ENCODE measurements around the gene HCST.
A peak's percentile ranks its signal among the peaks of the same experiment; 100 is the strongest.

The HCST gene

GRCh38 chr19:35936738-35937268, 34.5 kb downstream of the HCST start:
- Histone ChIP-seq H3K4me1 (ENCODE audit: control insufficient read depth, insufficient read depth, low read length) (peaks cover 4% of the 10 kb centered on the region), H3K27me3 (ENCODE audit: control insufficient read depth, insufficient read depth, low read length, poor library complexity, severe bottlenecking) (no peaks in the 10 kb centered on the region), H3K36me3 (ENCODE audit: control insufficient read depth, insufficient read depth, low read length) (peaks cover 9% of the 10 kb centered on the region), H3K4me3 (ENCODE audit: insufficient read depth, low read depth, low read length) (peak overlapping the region; percentile 59), H3K9me3 (ENCODE audit: control insufficient read depth, low read length) (no peaks in the 10 kb centered on the region), H3K27ac (ENCODE audit: insufficient read depth, low read depth, low read length, poor library complexity, severe bottlenecking) (no peak overlapping the region)
- 30 to 34% methylated on average over 11 of the region's 11 CpGs for WGBS, 2 experiments

- Histone ChIP-seq H3K4me3 (ENCODE audit: insufficient read depth, low read depth, low read length) (peak overlapping the region; percentile 59), H3K27ac (ENCODE audit: insufficient read depth, low read depth, low read length, poor library complexity, severe bottlenecking) (no peak overlapping the region), H3K27me3 (ENCODE audit: control insufficient read depth, insufficient read depth, low read length, poor library complexity, severe bottlenecking) (no peaks in the 10 kb centered on the region), H3K9me3 (ENCODE audit: control insufficient read depth, low read length) (no peaks in the 10 kb centered on the region), H3K4me1 (ENCODE audit: control insufficient read depth, insufficient read depth, low read length) (peaks cover 4% of the 10 kb centered on the region), H3K36me3 (ENCODE audit: control insufficient read depth, insufficient read depth, low read length) (peaks cover 9% of the 10 kb centered on the region)
- 75 to 81% methylated on average over 14 of the region's 14 CpGs for WGBS, 2 experiments
These were observed 35.3 kb downstream of the HCST start for GRCh38 chr19:35937345-35938281.

- Histone ChIP-seq H3K27me3 (ENCODE audit: control insufficient read depth, insufficient read depth, low read length, poor library complexity, severe bottlenecking) (no peaks in the 10 kb centered on the region), H3K36me3 (ENCODE audit: control insufficient read depth, insufficient read depth, low read length) (peaks cover 9% of the 10 kb centered on the region), H3K4me1 (ENCODE audit: control insufficient read depth, insufficient read depth, low read length) (peaks cover 4% of the 10 kb centered on the region), H3K9me3 (ENCODE audit: control insufficient read depth, low read length) (no peaks in the 10 kb centered on the region), H3K27ac (ENCODE audit: insufficient read depth, low read depth, low read length, poor library complexity, severe bottlenecking) (no peak overlapping the region), H3K4me3 (ENCODE audit: insufficient read depth, low read depth, low read length) (peak overlapping the region; percentile 59)
- WGBS, 2 experiments: 88 to 90% methylated on average over 13 of the region's 13 CpGs
These were observed 36.2 kb downstream of the HCST start for GRCh38 chr19:35938282-35939224.

DNA sequence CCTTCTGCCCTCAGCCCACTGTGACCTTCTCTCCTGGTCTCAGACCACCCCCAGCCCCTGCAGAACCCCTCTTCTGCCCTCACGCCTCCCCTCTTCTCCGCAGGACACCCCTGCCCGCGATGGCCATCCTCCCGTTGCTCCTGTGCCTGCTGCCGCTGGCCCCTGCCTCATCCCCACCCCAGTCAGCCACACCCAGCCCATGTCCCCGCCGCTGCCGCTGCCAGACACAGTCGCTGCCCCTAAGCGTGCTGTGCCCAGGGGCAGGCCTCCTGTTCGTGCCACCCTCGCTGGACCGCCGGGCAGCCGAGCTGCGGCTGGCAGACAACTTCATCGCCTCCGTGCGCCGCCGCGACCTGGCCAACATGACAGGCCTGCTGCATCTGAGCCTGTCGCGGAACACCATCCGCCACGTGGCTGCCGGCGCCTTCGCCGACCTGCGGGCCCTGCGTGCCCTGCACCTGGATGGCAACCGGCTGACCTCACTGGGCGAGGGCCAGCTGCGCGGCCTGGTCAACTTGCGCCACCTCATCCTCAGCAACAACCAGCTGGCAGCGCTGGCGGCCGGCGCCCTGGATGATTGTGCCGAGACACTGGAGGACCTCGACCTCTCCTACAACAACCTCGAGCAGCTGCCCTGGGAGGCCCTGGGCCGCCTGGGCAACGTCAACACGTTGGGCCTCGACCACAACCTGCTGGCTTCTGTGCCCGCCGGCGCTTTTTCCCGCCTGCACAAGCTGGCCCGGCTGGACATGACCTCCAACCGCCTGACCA, 37.2 kb downstream of the HCST start:
- H3K4me1 ChIP-seq (ENCODE audit: control insufficient read depth, insufficient read depth, low read length): peaks cover 4% of the 10 kb centered on the region
- H3K27ac ChIP-seq (ENCODE audit: insufficient read depth, low read depth, low read length, poor library complexity, severe bottlenecking): no peak overlapping the region
- H3K4me3 ChIP-seq (ENCODE audit: insufficient read depth, low read depth, low read length): no peak overlapping the region
- WGBS, 2 experiments: 93 to 95% methylated on average over 55 of the region's 55 CpGs
- H3K36me3 ChIP-seq (ENCODE audit: control insufficient read depth, insufficient read depth, low read length): peaks cover 9% of the 10 kb centered on the region
- H3K9me3 ChIP-seq (ENCODE audit: control insufficient read depth, low read length): no peaks in the 10 kb centered on the region
- H3K27me3 ChIP-seq (ENCODE audit: control insufficient read depth, insufficient read depth, low read length, poor library complexity, severe bottlenecking): no peaks in the 10 kb centered on the region

- peaks cover 9% of the 10 kb centered on the region for H3K36me3 ChIP-seq (ENCODE audit: control insufficient read depth, insufficient read depth, low read length)
These were observed 37.9 kb downstream of the HCST start for GRCh38 chr19:35940078-35940775.

GRCh38 chr19:35940839-35941238, 38.5 kb downstream of the HCST start:
- peaks cover 9% of the 10 kb centered on the region for H3K36me3 ChIP-seq (ENCODE audit: control insufficient read depth, insufficient read depth, low read length)
- no peak overlapping the region for H3K27ac ChIP-seq (ENCODE audit: insufficient read depth, low read depth, low read length, poor library complexity, severe bottlenecking)
- no peak overlapping the region for H3K4me3 ChIP-seq (ENCODE audit: insufficient read depth, low read depth, low read length)
- WGBS, 2 experiments: 93 to 96% methylated on average over 4 of the region's 4 CpGs
- peaks cover 4% of the 10 kb centered on the region for H3K4me1 ChIP-seq (ENCODE audit: control insufficient read depth, insufficient read depth, low read length)
- no peaks in the 10 kb centered on the region for H3K27me3 ChIP-seq (ENCODE audit: control insufficient read depth, insufficient read depth, low read length, poor library complexity, severe bottlenecking)
- no peaks in the 10 kb centered on the region for H3K9me3 ChIP-seq (ENCODE audit: control insufficient read depth, low read length)

More at GRCh38 chr19:35940078-35940775, 37.9 kb downstream of the HCST start:
- Histone ChIP-seq H3K4me3 (ENCODE audit: insufficient read depth, low read depth, low read length) (no peak overlapping the region), H3K27ac (ENCODE audit: insufficient read depth, low read depth, low read length, poor library complexity, severe bottlenecking) (no peak overlapping the region), H3K27me3 (ENCODE audit: control insufficient read depth, insufficient read depth, low read length, poor library complexity, severe bottlenecking) (no peaks in the 10 kb centered on the region), H3K4me1 (ENCODE audit: control insufficient read depth, insufficient read depth, low read length) (peaks cover 4% of the 10 kb centered on the region), H3K9me3 (ENCODE audit: control insufficient read depth, low read length) (no peaks in the 10 kb centered on the region)
- 95 to 96% methylated on average over 51 of the region's 51 CpGs for WGBS, 2 experiments

- 94 to 95% methylated on average over 3 of the region's 3 CpGs for WGBS, 2 experiments
- H3K27ac ChIP-seq (ENCODE audit: insufficient read depth, low read depth, low read length, poor library complexity, severe bottlenecking): no peak overlapping the region
- H3K9me3 ChIP-seq (ENCODE audit: control insufficient read depth, low read length): no peaks in the 10 kb centered on the region
- H3K36me3 ChIP-seq (ENCODE audit: control insufficient read depth, insufficient read depth, low read length): peaks cover 9% of the 10 kb centered on the region
- H3K27me3 ChIP-seq (ENCODE audit: control insufficient read depth, insufficient read depth, low read length, poor library complexity, severe bottlenecking): no peaks in the 10 kb centered on the region
- H3K4me1 ChIP-seq (ENCODE audit: control insufficient read depth, insufficient read depth, low read length): peaks cover 4% of the 10 kb centered on the region
- no peak overlapping the region for H3K4me3 ChIP-seq (ENCODE audit: insufficient read depth, low read depth, low read length)
These were observed 39.9 kb downstream of the HCST start for GRCh38 chr19:35942235-35942634.

DNA sequence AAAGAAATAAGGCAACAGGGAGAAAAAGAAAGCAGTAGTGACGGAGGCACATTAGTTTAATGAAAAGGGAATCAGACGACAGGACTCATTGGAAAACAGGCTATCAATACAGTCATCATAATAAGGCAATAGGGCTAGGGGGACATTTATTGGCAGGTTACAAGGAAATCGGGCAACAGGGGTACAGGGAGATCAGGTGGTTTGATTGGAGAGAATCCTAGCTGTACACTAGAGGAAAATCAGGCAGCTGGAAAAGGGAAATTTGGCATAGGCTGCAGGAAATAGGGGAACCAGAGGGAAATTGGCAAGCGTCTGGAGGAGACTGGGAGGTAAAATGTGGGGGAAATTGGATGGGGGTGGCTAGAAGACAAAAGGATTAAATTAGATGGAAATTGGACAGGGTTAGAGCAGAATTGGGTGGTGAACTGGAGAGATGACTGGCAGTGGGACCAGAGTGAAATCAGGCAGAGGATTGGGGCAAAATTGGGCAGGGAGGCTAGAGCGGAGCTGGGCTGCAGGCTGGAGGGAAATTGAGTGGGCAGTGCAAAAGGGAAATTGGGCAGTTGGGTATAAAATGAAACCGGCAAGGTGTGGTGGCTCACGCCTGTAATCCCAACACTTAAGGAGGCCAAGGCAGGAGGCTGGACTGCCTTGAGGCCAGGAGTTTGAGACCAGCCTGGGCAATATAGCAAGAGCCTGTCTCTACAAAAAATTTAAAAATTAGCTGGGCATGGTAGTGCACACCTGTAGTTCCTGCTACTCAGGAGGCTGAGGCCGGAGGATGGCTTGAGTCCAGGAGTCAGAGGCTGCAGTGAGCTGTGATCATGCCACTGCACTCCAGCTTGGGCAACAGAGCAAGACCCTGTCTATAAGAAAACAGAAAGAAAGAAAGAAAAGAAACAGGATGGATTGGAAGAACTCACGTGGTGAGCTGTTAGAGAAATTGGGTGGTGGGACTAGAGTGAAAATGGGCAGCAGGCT, 41.3 kb downstream of the HCST start:
- no peaks in the 10 kb centered on the region for H3K4me1 ChIP-seq (ENCODE audit: control insufficient read depth, insufficient read depth, low read length)
- no peaks in the 10 kb centered on the region for H3K27me3 ChIP-seq (ENCODE audit: control insufficient read depth, insufficient read depth, low read length, poor library complexity, severe bottlenecking)
- 91 to 94% methylated on average over 9 of the region's 9 CpGs for WGBS, 2 experiments
- no peaks in the 10 kb centered on the region for H3K9me3 ChIP-seq (ENCODE audit: control insufficient read depth, low read length)
- H3K27ac ChIP-seq (ENCODE audit: insufficient read depth, low read depth, low read length, poor library complexity, severe bottlenecking): no peak overlapping the region
- H3K36me3 ChIP-seq (ENCODE audit: control insufficient read depth, insufficient read depth, low read length): peaks cover 9% of the 10 kb centered on the region
- H3K4me3 ChIP-seq (ENCODE audit: insufficient read depth, low read depth, low read length): no peak overlapping the region

Measured in ectodermal cell (in vitro differentiated cells).